NCI-H2171 treated with DMSO at 0.1 percent for 48 hours (cell line): Measurements from ENCODE around the gene PGAP1.
A peak's percentile ranks its signal among the peaks of the same experiment; 100 is the strongest.

ENCODE experiments used
- DNase-seq: peaks from one replicate; lab custom pipeline; 2025; lab: John Stamatoyannopoulos, UW

PGAP1 gene

GRCh38 chr2:196801674-196802261 lies 124.7 kb downstream of the PGAP1 start:
- no peak for DNase-seq

- peak; percentile 18 for DNase-seq
Measured at GRCh38 chr2:196798980-196799379, 127.5 kb downstream of the PGAP1 start.

GRCh38 chr2:196792865-196793264 lies 133.6 kb downstream of the PGAP1 start:
- DNase-seq: no peak

- no peak for DNase-seq
Measured at GRCh38 chr2:196783431-196784094, 142.9 kb downstream of the PGAP1 start.
